Measurements from ENCODE around the gene CBLL1.

Gene CBLL1

DNA sequence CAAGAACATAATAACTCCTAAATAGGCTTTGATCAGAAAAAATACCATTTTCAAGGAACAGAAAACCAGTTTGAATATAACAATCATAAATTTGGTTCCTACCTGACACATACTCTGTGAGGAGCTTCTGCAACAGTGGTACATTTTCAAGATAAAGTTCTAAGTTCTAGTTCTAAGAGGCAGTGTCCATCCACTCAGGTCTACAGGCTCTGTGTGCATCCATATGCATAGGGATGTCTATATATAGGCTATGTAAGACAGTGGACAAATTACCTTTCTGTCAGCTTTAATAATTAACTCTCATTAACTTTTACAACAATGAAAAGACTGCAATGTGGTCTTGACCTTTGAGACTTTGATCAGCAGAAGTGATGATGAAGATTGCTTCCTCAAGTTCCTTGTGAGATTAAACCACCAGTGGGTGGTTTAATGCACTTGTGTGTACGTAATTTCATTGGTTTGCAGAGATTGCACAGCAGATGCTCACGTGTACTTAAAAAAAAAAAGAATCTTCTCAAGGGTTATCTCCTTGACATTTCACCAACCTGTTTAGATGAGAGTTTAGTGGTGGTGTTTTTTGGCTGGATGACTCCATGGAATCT lies 59.2 kb downstream of the CBLL1 start, which contains the start of gene SLC26A3:
Gene SLC26A3, minus strand, starts transcription at position 215 of the 602 bp plus-strand sequence. CDS start 8,714 bp downstream, outside the sequence.
- Mint-ChIP-seq H3K4me3 (no peak within 1 kb of the TSS), H3K27me3 (peaks cover 0 to 7% of the 10 kb centered on the region in 2 donors), H3K36me3 (ENCODE audit: insufficient read depth) (no peaks in the 10 kb centered on the region), H3K27ac (no peak within 1 kb of the TSS), H3K9me3 (no peaks in the 10 kb centered on the region), H3K4me1 (ENCODE audit: low read depth in 2 of 2) (no peaks in the 10 kb centered on the region)
- no peak for DNase-seq
- ATAC-seq (replicated peaks), result no peak

- no peak for DNase-seq
- Mint-ChIP-seq H3K4me3 (no peak overlapping the region), H3K36me3 (ENCODE audit: insufficient read depth) (no peaks in the 10 kb centered on the region), H3K4me1 (ENCODE audit: low read depth in 2 of 2) (no peaks in the 10 kb centered on the region), H3K27ac (no peak overlapping the region), H3K27me3 (no peaks in the 10 kb centered on the region), H3K9me3 (no peaks in the 10 kb centered on the region)
- ATAC-seq (replicated peaks), result no peak
Measured at GRCh38 chr7:107809179-107809578, 65.2 kb downstream of the CBLL1 start.

- H3K4me3 Mint-ChIP-seq, result no peak overlapping the region
- H3K4me1 Mint-ChIP-seq (ENCODE audit: low read depth in 2 of 2), result no peaks in the 10 kb centered on the region
- no peaks in the 10 kb centered on the region for H3K36me3 Mint-ChIP-seq (ENCODE audit: insufficient read depth)
- ATAC-seq (replicated peaks) (no peak), DNase-seq (no peak)
- H3K27me3 Mint-ChIP-seq, result no peaks in the 10 kb centered on the region
- H3K27ac Mint-ChIP-seq, result no peak overlapping the region
- no peaks in the 10 kb centered on the region for H3K9me3 Mint-ChIP-seq
Measured at GRCh38 chr7:107810626-107811025, 66.7 kb downstream of the CBLL1 start.

Data from effector memory CD8-positive, alpha-beta T cell (primary cell).